Measurements from ENCODE around the gene ALK.

ALK gene

GRCh38 chr2:29634916-29635315 lies 286.5 kb downstream of the ALK start:
- no peaks in the 10 kb centered on the region for H3K36me3 Mint-ChIP-seq
- no peak for ATAC-seq
- peaks cover 10% of the 10 kb centered on the region for H3K27me3 Mint-ChIP-seq
- no peak overlapping the region for H3K4me3 Mint-ChIP-seq
- H3K27ac Mint-ChIP-seq = no peak overlapping the region
- H3K4me1 Mint-ChIP-seq = no peaks in the 10 kb centered on the region
- H3K9me3 Mint-ChIP-seq = peaks cover 2% of the 10 kb centered on the region

- no peaks in the 10 kb centered on the region for H3K4me1 Mint-ChIP-seq
- peaks cover 10% of the 10 kb centered on the region for H3K27me3 Mint-ChIP-seq
- ATAC-seq = no peak
These were observed 289.4 kb downstream of the ALK start for GRCh38 chr2:29632018-29632417.

GRCh38 chr2:29629495-29629894 lies 291.9 kb downstream of the ALK start:
- Mint-ChIP-seq H3K27me3 (peaks cover 4% of the 10 kb centered on the region), H3K27ac (no peak overlapping the region), H3K4me1 (no peaks in the 10 kb centered on the region), H3K36me3 (no peaks in the 10 kb centered on the region), H3K9me3 (peaks cover 2% of the 10 kb centered on the region), H3K4me3 (no peak overlapping the region)
- no peak for ATAC-seq

More at GRCh38 chr2:29632018-29632417, 289.4 kb downstream of the ALK start:
- Mint-ChIP-seq H3K9me3 (peaks cover 2% of the 10 kb centered on the region), H3K36me3 (no peaks in the 10 kb centered on the region), H3K27ac (no peak overlapping the region), H3K4me3 (no peak overlapping the region)

- H3K27me3 Mint-ChIP-seq = peaks cover 11% of the 10 kb centered on the region
- H3K4me1 Mint-ChIP-seq = no peaks in the 10 kb centered on the region
- no peak for ATAC-seq
- peaks cover 2% of the 10 kb centered on the region for H3K9me3 Mint-ChIP-seq
- H3K36me3 Mint-ChIP-seq = no peaks in the 10 kb centered on the region
- H3K4me3 Mint-ChIP-seq = no peak overlapping the region
- no peak overlapping the region for H3K27ac Mint-ChIP-seq
These were observed 292.5 kb downstream of the ALK start for GRCh38 chr2:29628862-29629261.

GRCh38 chr2:29628108-29628745 lies 293.2 kb downstream of the ALK start:
- no peaks in the 10 kb centered on the region for H3K4me1 Mint-ChIP-seq
- H3K36me3 Mint-ChIP-seq = no peaks in the 10 kb centered on the region
- H3K4me3 Mint-ChIP-seq = no peak overlapping the region
- ATAC-seq = no peak
- H3K27ac Mint-ChIP-seq = no peak overlapping the region
- H3K27me3 Mint-ChIP-seq = peaks cover 11% of the 10 kb centered on the region
- H3K9me3 Mint-ChIP-seq = peaks cover 2% of the 10 kb centered on the region

- Mint-ChIP-seq H3K4me3 (no peak overlapping the region), H3K36me3 (no peaks in the 10 kb centered on the region), H3K9me3 (no peaks in the 10 kb centered on the region), H3K27me3 (peaks cover 11% of the 10 kb centered on the region), H3K4me1 (no peaks in the 10 kb centered on the region), H3K27ac (no peak overlapping the region)
- ATAC-seq = no peak
These were observed 294.1 kb downstream of the ALK start for GRCh38 chr2:29627279-29627711.

- H3K27ac Mint-ChIP-seq = no peak overlapping the region
- H3K4me3 Mint-ChIP-seq = no peak overlapping the region
- ATAC-seq = no peak
- no peaks in the 10 kb centered on the region for H3K36me3 Mint-ChIP-seq
- H3K4me1 Mint-ChIP-seq = no peaks in the 10 kb centered on the region
- H3K9me3 Mint-ChIP-seq = no peaks in the 10 kb centered on the region
- H3K27me3 Mint-ChIP-seq = peaks cover 15% of the 10 kb centered on the region
These were observed 300.5 kb downstream of the ALK start for GRCh38 chr2:29620890-29621289.

- Mint-ChIP-seq H3K4me3 (no peak overlapping the region), H3K36me3 (no peaks in the 10 kb centered on the region), H3K9me3 (no peaks in the 10 kb centered on the region), H3K27ac (no peak overlapping the region), H3K4me1 (no peaks in the 10 kb centered on the region), H3K27me3 (peaks cover 25% of the 10 kb centered on the region)
- ATAC-seq = no peak
These were observed 301.7 kb downstream of the ALK start for GRCh38 chr2:29619689-29620088.

GRCh38 chr2:29618024-29618423 lies 303.4 kb downstream of the ALK start:
- no peaks in the 10 kb centered on the region for H3K9me3 Mint-ChIP-seq
- H3K4me1 Mint-ChIP-seq = no peaks in the 10 kb centered on the region
- H3K36me3 Mint-ChIP-seq = no peaks in the 10 kb centered on the region
- no peak overlapping the region for H3K27ac Mint-ChIP-seq
- H3K4me3 Mint-ChIP-seq = no peak overlapping the region
- H3K27me3 Mint-ChIP-seq = peaks cover 26% of the 10 kb centered on the region
- ATAC-seq = no peak

- Mint-ChIP-seq H3K9me3 (no peaks in the 10 kb centered on the region), H3K36me3 (no peaks in the 10 kb centered on the region), H3K27ac (no peak overlapping the region), H3K4me1 (no peaks in the 10 kb centered on the region), H3K27me3 (peaks cover 26% of the 10 kb centered on the region), H3K4me3 (no peak overlapping the region)
- ATAC-seq = no peak
These were observed 304.0 kb downstream of the ALK start for GRCh38 chr2:29617351-29617750.

- Mint-ChIP-seq H3K36me3 (no peaks in the 10 kb centered on the region), H3K4me3 (no peak overlapping the region), H3K27me3 (peaks cover 26% of the 10 kb centered on the region), H3K27ac (no peak overlapping the region), H3K9me3 (no peaks in the 10 kb centered on the region), H3K4me1 (no peaks in the 10 kb centered on the region)
- ATAC-seq = no peak
These were observed 304.8 kb downstream of the ALK start for GRCh38 chr2:29616569-29616968.

GRCh38 chr2:29615841-29616240 lies 305.5 kb downstream of the ALK start:
- Mint-ChIP-seq H3K4me1 (no peaks in the 10 kb centered on the region), H3K27ac (no peak overlapping the region), H3K27me3 (peaks cover 26% of the 10 kb centered on the region), H3K4me3 (no peak overlapping the region), H3K36me3 (no peaks in the 10 kb centered on the region), H3K9me3 (no peaks in the 10 kb centered on the region)
- no peak for ATAC-seq

GRCh38 chr2:29615183-29615582 lies 306.2 kb downstream of the ALK start:
- Mint-ChIP-seq H3K27me3 (peaks cover 26% of the 10 kb centered on the region), H3K9me3 (no peaks in the 10 kb centered on the region), H3K4me1 (no peaks in the 10 kb centered on the region), H3K4me3 (no peak overlapping the region), H3K36me3 (no peaks in the 10 kb centered on the region), H3K27ac (no peak overlapping the region)
- no peak for ATAC-seq

GRCh38 chr2:29614295-29614830 lies 307.0 kb downstream of the ALK start:
- no peak overlapping the region for H3K4me3 Mint-ChIP-seq
- H3K36me3 Mint-ChIP-seq = no peaks in the 10 kb centered on the region
- peaks cover 26% of the 10 kb centered on the region for H3K27me3 Mint-ChIP-seq
- no peaks in the 10 kb centered on the region for H3K9me3 Mint-ChIP-seq
- no peaks in the 10 kb centered on the region for H3K4me1 Mint-ChIP-seq
- no peak overlapping the region for H3K27ac Mint-ChIP-seq
- ATAC-seq = no peak

GRCh38 chr2:29613792-29614266 lies 307.6 kb downstream of the ALK start:
- H3K4me3 Mint-ChIP-seq = no peak overlapping the region
- peak; percentile 31 for ATAC-seq
- H3K4me1 Mint-ChIP-seq = no peaks in the 10 kb centered on the region
- no peaks in the 10 kb centered on the region for H3K36me3 Mint-ChIP-seq
- peaks cover 26% of the 10 kb centered on the region for H3K27me3 Mint-ChIP-seq
- H3K27ac Mint-ChIP-seq = no peak overlapping the region
- H3K9me3 Mint-ChIP-seq = no peaks in the 10 kb centered on the region

- Mint-ChIP-seq H3K36me3 (no peaks in the 10 kb centered on the region), H3K9me3 (no peaks in the 10 kb centered on the region), H3K27ac (no peak overlapping the region), H3K4me3 (no peak overlapping the region), H3K27me3 (peaks cover 26% of the 10 kb centered on the region), H3K4me1 (no peaks in the 10 kb centered on the region)
- ATAC-seq = no peak
These were observed 308.3 kb downstream of the ALK start for GRCh38 chr2:29613067-29613466.
